Endothelial cell of umbilical vein (primary cell): ENCODE data around the gene MBNL2. TPM values are rescaled to one million over a fixed set of nuclear protein-coding genes. Genes with fewer than 3 reads are reported as not detected.

ENCODE experiments used
- BruUV-seq: library from RNA; stranded (reverse); fragments of 400-500 nt; replicated peaks from 2 replicates; lab custom pipeline; 2021; lab: Mats Ljungman, UMichigan
- CTCF ChIA-PET: fragments of 300-600, 350-600 bp; sonication (Branson Sonifier 250); formaldehyde crosslinking; loops from one replicate; lab custom pipeline; 2021; ENCODE audit warnings: antibody characterized with exemption, inconsistent platforms; lab: Charles Lee
- POLR2A ChIA-PET: fragments of 300-600, 350-600 bp; sonication (Branson Sonifier 250); formaldehyde crosslinking; loops from one replicate; lab custom pipeline; 2021; ENCODE audit warnings: antibody characterized with exemption, inconsistent platforms; lab: Charles Lee
- DNase-seq: peaks from one replicate; pipeline ENCODE4 v3.0.0-alpha.2; 2011; ENCODE audit warnings: low read depth, low spot score
- FAIRE-seq: peaks from 2 replicates; lab custom pipeline; 2011; peaks lifted over from hg19 to GRCh38; lab: Jason Lieb, UNC
- H2AFZ ChIP-seq: 2 replicates; pipeline ENCODE4 v1.6.0; 2012; ENCODE audit warnings: low read depth, low read length, control low read depth, inconsistent platforms
- H3K27ac ChIP-seq: 2 replicates; pipeline ENCODE4 v1.5.1; 2011; ENCODE audit warnings: low read depth, mild to moderate bottlenecking, control low read depth, low read length, moderate library complexity; ENCODE audit not compliant: insufficient read depth
- H3K27me3 ChIP-seq, 2 experiments: 2 replicates each; pipeline versions ENCODE4 v1.6.0 to v1.6.1; 2011; ENCODE audit warnings: low read length in 2 of 2, mixed read lengths in 1 of 2; ENCODE audit not compliant: control insufficient read depth in 2 of 2, insufficient read depth in 2 of 2
- H3K36me3 ChIP-seq, 2 experiments: 2 replicates in 1 of 2; 3 replicates in 1 of 2; pipeline ENCODE4 v1.5.1; 2011; ENCODE audit warnings: low read length in 2 of 2, mild to moderate bottlenecking in 1 of 2, moderate library complexity in 1 of 2; ENCODE audit not compliant: control insufficient read depth in 2 of 2, insufficient read depth in 2 of 2; ENCODE audit errors: extremely low read depth in 1 of 2
- H3K4me1 ChIP-seq: 3 replicates; pipeline ENCODE4 v1.5.1; 2011; ENCODE audit warnings: mild to moderate bottlenecking, low read length; ENCODE audit not compliant: control insufficient read depth, insufficient read depth; ENCODE audit errors: extremely low read depth
- H3K4me2 ChIP-seq: 2 replicates; pipeline ENCODE4 v1.6.1; 2011; ENCODE audit warnings: low read length, control low read depth, mixed read lengths; ENCODE audit not compliant: insufficient read depth
- H3K4me3 ChIP-seq, 3 experiments: fragments of 200-600 bp in 1 of 3; sonication (generic), shearing (Covaris generic) in 1 of 3; replicated peaks in 1 of 3; 2 replicates each; pipeline ENCODE4 v1.5.1; 2011 to 2016; ENCODE audit warnings: control low read depth in 3 of 3, low read length in 3 of 3, mild to moderate bottlenecking in 2 of 3, inconsistent platforms in 1 of 3, low read depth in 1 of 3, moderate library complexity in 1 of 3; ENCODE audit not compliant: insufficient read depth in 1 of 3
- H3K79me2 ChIP-seq: 2 replicates; pipeline ENCODE4 v1.6.0; 2012; ENCODE audit warnings: low read length, inconsistent platforms; ENCODE audit not compliant: control insufficient read depth, insufficient read depth
- H3K9ac ChIP-seq: replicated peaks from 2 replicates; pipeline ENCODE3; 2011; ENCODE audit warnings: low read length, control low read depth; ENCODE audit not compliant: insufficient read depth; ENCODE audit errors: extremely low read depth
- H3K9me1 ChIP-seq: replicated peaks from 3 replicates; pipeline ENCODE4 v1.6.0; 2011; ENCODE audit warnings: mild to moderate bottlenecking, low read length; ENCODE audit not compliant: control insufficient read depth, insufficient read depth; ENCODE audit errors: extremely low read depth
- H3K9me3 ChIP-seq: replicated peaks from 2 replicates; pipeline ENCODE4 v1.5.1; 2012; ENCODE audit warnings: low read length, inconsistent platforms; ENCODE audit not compliant: control insufficient read depth, insufficient read depth
- H4K20me1 ChIP-seq: replicated peaks from 2 replicates; pipeline ENCODE3; 2011; ENCODE audit warnings: mild to moderate bottlenecking, low read length; ENCODE audit not compliant: control insufficient read depth, insufficient read depth; ENCODE audit errors: extremely low read depth
- CTCF ChIP-seq, 2 donors: IDR thresholded peaks; 1 replicate in 1 of 2; 2 replicates in 1 of 2; pipeline ENCODE4 v1.5.1; 2011; ENCODE audit warnings: low read length in 2 of 2, mild to moderate bottlenecking in 2 of 2, moderate library complexity in 2 of 2, control low read depth in 1 of 2, inconsistent platforms in 1 of 2, low read depth in 1 of 2; ENCODE audit not compliant: insufficient read depth in 1 of 2; ENCODE audit errors: extremely low read depth in 1 of 2
- EZH2 ChIP-seq: IDR thresholded peaks from 2 replicates; pipeline ENCODE4 v1.6.1; 2012; ENCODE audit warnings: borderline replicate concordance, low read depth, mild to moderate bottlenecking, moderate library complexity, low read length, inconsistent platforms; ENCODE audit not compliant: severe bottlenecking
- FOS ChIP-seq: IDR thresholded peaks from 2 replicates; pipeline ENCODE4 v1.6.1; 2011; ENCODE audit warnings: mild to moderate bottlenecking, low read length, moderate library complexity, borderline replicate concordance; ENCODE audit not compliant: insufficient read depth
- GATA2 ChIP-seq: IDR thresholded peaks from 2 replicates; pipeline ENCODE4 v1.7.0; 2011; ENCODE audit warnings: low read depth, mild to moderate bottlenecking, moderate library complexity, mixed read lengths, low read length; ENCODE audit not compliant: insufficient read length, insufficient read depth
- JUN ChIP-seq: IDR thresholded peaks from 2 replicates; pipeline ENCODE4 v1.6.1; 2011; ENCODE audit warnings: borderline replicate concordance, low read depth; ENCODE audit not compliant: insufficient read length, insufficient read depth
- MAX ChIP-seq: IDR thresholded peaks from 2 replicates; pipeline ENCODE4 v1.6.1; 2011; ENCODE audit not compliant: insufficient read depth, insufficient read length
- MYC ChIP-seq: IDR thresholded peaks from one replicate; pipeline ENCODE4 v1.6.1; 2011; ENCODE audit warnings: mild to moderate bottlenecking, low read depth, low read length
- POLR2A ChIP-seq: IDR thresholded peaks from 2 replicates; pipeline ENCODE4 v1.6.1; 2012; ENCODE audit warnings: low read depth, mild to moderate bottlenecking, control low read depth, low read length
- POLR2AphosphoS5 ChIP-seq: IDR thresholded peaks from 2 replicates; pipeline ENCODE4 v1.6.1; 2012; ENCODE audit warnings: low read depth, mild to moderate bottlenecking, control low read depth, low read length, moderate library complexity; ENCODE audit not compliant: insufficient read depth
- dilution Hi-C: fragments of 300-500 bp; cut with MboI; formaldehyde crosslinking; loops from one replicate; pipeline ENCODE4 v1.15.0; 2019; ENCODE audit warnings: low sequenced_read_pairs; ENCODE audit not compliant: extremely low pct_ligation_motif_present
- intact Hi-C: fragments of 100-400 bp; cut with micrococcal nuclease; formaldehyde crosslinking; loops from one replicate; pipeline ENCODE4 v1.10.0; 2022
- polyA plus RNA-seq, 4 experiments: library from polyadenylated mRNA; depleted of rRNA in 3 of 4; stranded (reverse) in 3 of 4; unstranded in 1 of 4; fragments of >200 nt; gene quantifications; 2 replicates each; pipeline versions ENCODE4 v1.2.1 to v1.2.3, GENCODE V29; 2011 to 2012; ENCODE audit warnings: missing spikeins in 1 of 4
- total RNA-seq: library from RNA; stranded (reverse); gene quantifications from 2 replicates; pipeline ENCODE4 v1.2.3, GENCODE V29; 2021

Gene MBNL2
- total and polyA plus RNA-seq, 2 donors (not counting 3 experiments of a cell fraction or from before 2014, with no cell fraction given), result 32.9 to 76.5 TPM

GRCh38 chr13:97211300-97211699 lies 10.8 kb upstream of the MBNL2 start:
- FAIRE-seq (no peak), DNase-seq (no peak)
- TF ChIP-seq MYC (no peak), EZH2 (no peak), POLR2A (no peak), GATA2 (no peak), MAX (no peak), JUN (no peak), POLR2AphosphoS5 (no peak), FOS (no peak)

GRCh38 chr13:97212004-97212403 lies 10.1 kb upstream of the MBNL2 start:
- TF ChIP-seq GATA2 (no peak), MAX (no peak), MYC (no peak), POLR2A (no peak), POLR2AphosphoS5 (no peak), EZH2 (no peak), FOS (no peak), CTCF (IDR thresholded peaks at IDR 0.05; ENCODE audit: extremely low read depth in 1 of 2, insufficient read depth in 1 of 2, low read depth in 1 of 2, low read length in 2 of 2) (no peak), JUN (no peak)
- dilution Hi-C loops (loop anchor here (25.0 kb wide), 1 partner anchor 100 kb away; no protein-coding TSS in a partner anchor), intact Hi-C loops (loop anchor here (1.0 to 2.0 kb wide), 3 partner anchors 102 to 181 kb away; no protein-coding TSS in a partner anchor)
- Histone ChIP-seq H3K79me2 (no peaks in the 10 kb centered on the region), H3K27me3 (no peaks in the 10 kb centered on the region), H3K36me3 (no peaks in the 10 kb centered on the region), H3K4me1 (no peaks in the 10 kb centered on the region), H4K20me1 (no peaks in the 10 kb centered on the region), H3K4me3 (no peak overlapping the region), H3K27ac (no peak overlapping the region), H3K9me1 (no peaks in the 10 kb centered on the region), H2AFZ (no peak overlapping the region), H3K9me3 (no peaks in the 10 kb centered on the region), H3K4me2 (no peak overlapping the region), H3K9ac (no peak overlapping the region)
- DNase-seq, result no peak
- CTCF ChIA-PET, result interaction anchor here (0.8 to 8.3 kb wide), 22 partner anchors 8 to 194 kb away, joined by 3 to 256 read pairs (median 4); partner anchors contain the start of gene MBNL2
- BruUV-seq, result no TSS peak
- FAIRE-seq, result no peak
- POLR2A ChIA-PET, result no interaction called here

More at GRCh38 chr13:97211300-97211699, 10.8 kb upstream of the MBNL2 start:
- no TSS peak for BruUV-seq
- Histone ChIP-seq H3K4me3 (no peak overlapping the region), H2AFZ (no peak overlapping the region), H3K9me3 (no peaks in the 10 kb centered on the region), H3K4me2 (no peak overlapping the region), H4K20me1 (no peaks in the 10 kb centered on the region), H3K36me3 (no peaks in the 10 kb centered on the region), H3K9me1 (no peaks in the 10 kb centered on the region), H3K79me2 (no peaks in the 10 kb centered on the region), H3K4me1 (no peaks in the 10 kb centered on the region), H3K9ac (no peak overlapping the region), H3K27ac (no peak overlapping the region), H3K27me3 (no peaks in the 10 kb centered on the region)
- dilution Hi-C loops (loop anchor here (25.0 kb wide), 1 partner anchor 99 kb away; no protein-coding TSS in a partner anchor), intact Hi-C loops (no loop called here)
- ChIA-PET POLR2A (no interaction called here), CTCF (interaction anchor here (0.8 to 8.3 kb wide), 11 partner anchors 9 to 193 kb away, joined by 3 to 256 read pairs (median 5); partner anchors contain the start of gene MBNL2)
